HCEC 1CT (cell line): Measurements from ENCODE around the gene ATP13A2.
A peak's percentile ranks its signal among the peaks of the same experiment; 100 is the strongest.

Source experiments
- DNase-seq: peaks from one replicate; pipeline ENCODE4 v3.0.0-alpha.2; 2017

ATP13A2 gene

DNA sequence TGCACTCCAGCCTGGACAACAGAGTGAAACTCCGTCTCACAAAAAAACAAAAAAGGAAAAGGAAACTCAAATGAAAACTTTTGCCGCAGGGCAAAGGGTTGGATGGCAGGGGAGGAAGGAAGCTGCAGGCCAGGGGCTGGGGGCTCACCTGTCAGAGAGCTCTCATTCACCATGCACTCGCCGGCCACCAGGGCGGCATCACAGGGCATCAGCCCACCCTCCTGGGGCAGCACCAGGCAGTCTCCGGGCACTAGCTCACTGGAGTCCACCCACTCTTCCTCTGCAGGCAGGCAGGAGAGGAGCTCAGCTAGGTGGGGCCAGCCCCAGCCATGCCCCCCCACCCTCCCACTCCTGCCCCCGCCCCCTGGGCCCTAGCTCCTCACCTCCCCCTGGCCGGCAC is 11.9 kb downstream of the ATP13A2 start:
- no peak for DNase-seq

- no peak for DNase-seq
These were observed 13.1 kb downstream of the ATP13A2 start for GRCh38 chr1:16998589-16998988.

- DNase-seq = no peak
These were observed 14.9 kb downstream of the ATP13A2 start for GRCh38 chr1:16996845-16997244.

GRCh38 chr1:16993521-16994038 is 18.1 kb downstream of the ATP13A2 start:
- no peak for DNase-seq

GRCh38 chr1:16992675-16993074 is 19.1 kb downstream of the ATP13A2 start:
- no peak for DNase-seq

GRCh38 chr1:16992102-16992501 is 19.6 kb downstream of the ATP13A2 start:
- DNase-seq = no peak

DNA sequence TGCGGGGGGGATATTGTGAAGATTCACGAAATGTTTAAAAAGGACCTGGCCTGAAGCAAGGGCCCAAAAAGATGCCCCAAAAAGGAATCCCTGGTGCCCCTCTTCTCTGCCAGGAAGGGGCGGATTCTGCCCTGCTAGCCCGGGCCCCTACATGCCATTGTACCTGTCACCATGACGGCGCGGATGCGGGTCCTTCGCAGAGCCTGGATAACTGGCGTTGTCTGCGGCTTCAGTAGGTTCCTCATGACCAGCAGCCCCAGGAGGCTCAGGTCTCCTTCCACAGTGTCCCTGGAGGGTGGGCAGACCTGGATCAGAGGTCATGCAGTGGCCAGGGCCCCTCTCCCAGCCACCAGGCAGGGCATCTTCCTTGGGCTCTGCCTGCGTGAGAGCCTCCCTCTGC is 20.2 kb downstream of the ATP13A2 start:
- DNase-seq = no peak

- DNase-seq = no peak
These were observed 21.9 kb downstream of the ATP13A2 start for GRCh38 chr1:16989676-16990391.

GRCh38 chr1:16988210-16988609 is 23.5 kb downstream of the ATP13A2 start:
- DNase-seq = no peak

GRCh38 chr1:16986962-16987361 is 24.8 kb downstream of the ATP13A2 start:
- DNase-seq = no peak

DNA sequence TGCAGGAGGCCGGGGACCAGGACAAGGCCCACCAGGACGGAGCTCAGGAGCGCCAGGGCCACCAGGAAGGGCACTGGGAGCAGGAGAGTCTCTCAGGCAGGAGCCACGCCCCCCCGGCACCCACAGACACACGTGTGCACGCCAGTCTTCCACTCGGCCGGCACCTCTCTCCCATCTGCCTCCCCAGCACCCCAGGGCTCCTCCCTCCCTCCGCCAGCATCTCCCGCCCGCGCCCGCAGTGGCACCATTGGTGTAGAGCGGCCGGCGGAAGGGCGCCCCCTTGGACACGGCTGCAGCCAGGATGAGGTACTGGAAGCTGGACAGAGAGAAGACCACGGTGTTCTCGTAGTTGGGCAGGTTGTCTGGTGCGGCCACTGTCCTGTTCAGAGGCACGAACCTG is 25.2 kb downstream of the ATP13A2 start:
- DNase-seq = no peak

DNA sequence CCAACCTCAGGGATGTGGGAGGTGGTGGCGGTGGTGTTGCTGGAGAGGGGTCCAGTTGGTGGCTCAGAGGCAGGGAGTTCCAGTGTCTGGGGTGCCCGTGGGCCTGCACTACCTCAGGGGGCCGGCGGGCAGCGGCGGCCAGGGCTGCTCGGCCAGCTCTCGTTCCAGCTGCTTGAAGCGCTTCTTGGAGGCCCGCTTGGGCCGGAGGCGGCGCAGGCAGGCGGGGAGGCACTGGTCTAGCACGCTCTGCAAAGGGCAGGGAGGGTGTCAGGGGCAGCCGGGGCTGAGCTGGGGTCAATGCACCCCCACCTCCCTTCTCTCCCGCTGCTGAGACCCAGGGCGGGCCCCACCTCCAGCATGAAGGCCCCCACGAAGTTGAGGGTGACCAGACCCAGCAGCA is 25.6 kb downstream of the ATP13A2 start:
- no peak for DNase-seq

GRCh38 chr1:16984717-16985116 is 27.0 kb downstream of the ATP13A2 start:
- peak; percentile 23 for DNase-seq

DNA sequence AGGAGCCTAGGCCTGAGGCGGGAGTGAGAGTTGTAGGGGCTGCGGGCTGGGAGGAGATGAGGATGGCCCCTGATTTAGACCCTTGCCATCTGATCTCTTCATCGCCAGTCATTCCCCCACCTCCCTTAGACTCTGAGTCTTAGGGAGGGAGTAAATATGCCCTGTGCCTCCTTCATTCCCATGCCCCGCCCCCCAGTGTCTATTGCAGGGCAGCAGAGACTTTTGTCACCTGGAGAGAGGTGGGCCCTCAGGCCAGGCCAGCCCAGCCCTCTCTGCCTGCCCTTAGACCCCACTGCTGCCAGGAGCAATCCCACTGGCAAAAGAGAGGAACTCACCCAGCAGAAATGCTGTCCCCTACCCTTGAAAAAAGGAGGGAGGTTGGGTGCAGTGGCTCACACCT is 28.1 kb downstream of the ATP13A2 start:
- DNase-seq = no peak

DNA sequence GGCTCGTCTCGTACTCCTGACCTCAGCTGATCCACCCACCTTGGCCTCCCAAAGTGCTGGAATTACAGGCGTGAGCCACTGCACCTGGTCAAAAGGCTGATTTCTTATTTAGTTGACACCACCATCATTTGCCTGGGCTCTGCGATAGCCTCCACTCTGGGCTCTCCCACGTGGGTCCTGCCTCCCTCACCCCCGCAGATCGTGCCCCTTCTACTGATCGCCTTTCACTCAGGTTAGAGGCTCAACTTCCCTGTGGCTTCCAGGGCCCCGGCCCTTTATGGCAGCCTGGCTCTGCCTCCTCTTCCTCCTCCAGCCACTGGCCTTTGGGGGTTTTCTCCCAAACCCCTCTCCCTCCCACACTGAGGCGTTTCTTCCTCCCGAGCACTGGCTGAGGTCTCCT is 28.8 kb downstream of the ATP13A2 start:
- no peak for DNase-seq

GRCh38 chr1:16981269-16981849 is 30.4 kb downstream of the ATP13A2 start:
- DNase-seq = peak; percentile 86

GRCh38 chr1:16980473-16981268 is 31.1 kb downstream of the ATP13A2 start, which contains the start of gene MFAP2:
Gene MFAP2, minus strand, starts transcription at chr1:16980620. Its CDS starts 2,347 bp downstream, at chr1:16978273.
- no peak for DNase-seq

DNA sequence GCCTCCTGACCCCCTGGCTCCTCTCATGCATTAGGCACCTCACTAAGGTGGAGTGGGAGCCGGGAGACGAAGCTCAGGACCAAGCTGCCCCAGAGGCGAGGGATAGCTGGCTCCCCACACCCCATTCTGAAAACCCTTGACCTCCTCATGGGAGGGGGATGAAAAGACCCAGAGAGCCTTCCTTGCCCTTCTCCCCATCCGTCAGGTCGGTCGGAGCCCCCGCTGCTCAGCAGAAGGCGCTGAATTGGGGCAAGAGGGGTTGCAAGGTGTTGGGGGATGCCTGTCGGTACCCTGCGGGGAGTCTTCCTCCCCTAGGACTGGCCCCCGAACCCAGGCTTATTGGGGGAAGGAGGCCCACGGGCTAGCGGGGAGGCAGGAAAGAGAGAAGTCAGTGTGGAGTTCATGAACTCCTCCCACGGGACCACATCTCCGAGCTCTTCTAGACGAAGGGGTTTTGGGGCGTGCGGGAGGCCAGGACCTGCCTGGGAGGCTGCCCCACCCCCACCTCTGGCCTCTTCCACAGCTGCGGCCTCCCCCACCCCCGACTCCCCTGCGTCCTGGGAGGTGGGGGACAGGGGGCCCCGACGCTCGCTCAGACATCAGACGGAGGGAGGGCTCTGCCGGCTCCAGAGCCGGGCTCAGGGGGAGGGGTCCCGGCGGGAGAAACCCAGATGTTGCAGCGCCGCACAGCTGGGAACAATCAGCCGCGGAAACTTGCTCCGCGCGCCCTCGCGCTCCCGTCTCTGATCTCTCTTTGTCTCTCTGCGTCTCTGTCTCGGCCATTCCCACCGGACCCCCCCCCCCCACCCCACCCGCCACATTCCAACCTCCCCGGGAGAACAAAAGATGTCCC is 32.0 kb downstream of the ATP13A2 start:
- DNase-seq = no peak

GRCh38 chr1:16978567-16979474 is 32.9 kb downstream of the ATP13A2 start:
- DNase-seq = no peak

DNA sequence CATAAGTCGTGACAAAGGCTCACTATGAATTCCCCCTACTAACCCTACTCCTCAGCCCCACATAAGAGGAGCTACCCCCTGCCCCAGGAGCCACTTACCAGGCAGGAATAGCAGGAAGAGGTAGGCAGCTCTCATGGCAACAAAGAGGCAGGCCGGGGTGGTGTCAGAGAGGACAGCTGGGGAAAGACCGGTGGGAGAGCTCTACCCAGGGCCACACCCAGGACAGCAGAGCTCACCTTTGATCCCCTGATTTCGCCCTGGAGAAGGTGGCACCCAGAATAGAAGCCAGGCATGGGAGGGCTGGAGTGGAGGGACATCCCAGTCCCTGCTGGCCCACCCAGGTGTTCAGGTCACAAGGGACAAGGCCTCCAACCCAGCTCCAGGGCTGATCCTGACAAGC is 33.6 kb downstream of the ATP13A2 start:
- no peak for DNase-seq

DNA sequence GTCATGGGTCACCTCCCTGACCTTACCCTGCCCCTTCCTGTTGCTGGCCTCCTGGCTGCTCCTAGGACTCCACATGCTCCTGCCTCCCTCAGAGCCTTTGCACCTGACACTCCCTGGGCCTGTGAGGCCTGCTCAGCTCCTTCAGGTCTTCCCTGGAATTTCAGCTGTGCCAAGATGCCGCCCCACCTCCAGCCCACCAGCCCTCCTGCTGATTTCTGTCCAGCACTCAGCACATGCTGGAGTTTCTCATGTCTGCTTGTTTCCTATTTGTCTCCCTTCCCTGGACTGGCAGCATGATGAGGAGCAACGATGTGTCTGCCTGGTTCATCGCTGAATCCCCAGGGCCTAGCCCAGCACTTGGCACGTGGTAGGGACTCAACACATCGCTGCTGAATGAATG is 34.4 kb downstream of the ATP13A2 start:
- no peak for DNase-seq

DNA sequence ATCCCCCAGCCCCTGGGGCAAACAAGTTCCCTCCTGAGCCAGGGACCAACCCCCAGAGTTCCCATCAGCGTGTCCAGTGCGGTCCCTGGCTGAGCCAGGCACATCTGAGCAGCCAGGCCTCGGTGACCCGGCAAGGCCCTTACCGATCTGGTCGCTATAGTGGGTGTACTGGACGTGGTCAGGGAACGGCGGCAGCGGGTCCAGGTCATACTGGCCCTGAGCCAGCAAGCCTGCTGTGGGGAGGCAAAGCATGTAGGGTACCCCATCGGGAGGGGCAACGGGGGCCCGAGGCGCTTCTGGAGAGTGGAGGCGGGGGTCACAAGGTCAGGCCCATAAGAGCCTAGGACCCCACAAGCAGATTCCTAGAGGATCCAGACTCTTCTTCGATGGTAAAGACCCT is 34.8 kb downstream of the ATP13A2 start:
- no peak for DNase-seq
